Activated T-cell treated with anti-CD3 and anti-CD28 coated beads, Interleukin-2, amount 50 U/mL, for 48 hours (primary cell): Measurements from ENCODE around the gene UBE2H.
"Not testable (repeated sequence)": the region's sequence is repeated elsewhere in the genome, so short reads cannot be mapped to it uniquely, and the experiment has no call there.

Experiments used
- DNase-seq, 2 experiments: peaks; one replicate each; pipeline ENCODE4 v3.0.0-alpha.2; 2020

UBE2H gene

GRCh38 chr7:129952653-129953560 is at the start of gene UBE2H:
Gene UBE2H, minus strand, starts transcription at chr7:129952960. Its CDS starts 405 bp downstream, at chr7:129952555.
- DNase-seq: peak; percentile 97

GRCh38 chr7:129998446-129998845 is 45.7 kb upstream of the UBE2H start:
- DNase-seq: no peak

GRCh38 chr7:129997285-129997684 is 44.5 kb upstream of the UBE2H start:
- no peak for DNase-seq

DNA sequence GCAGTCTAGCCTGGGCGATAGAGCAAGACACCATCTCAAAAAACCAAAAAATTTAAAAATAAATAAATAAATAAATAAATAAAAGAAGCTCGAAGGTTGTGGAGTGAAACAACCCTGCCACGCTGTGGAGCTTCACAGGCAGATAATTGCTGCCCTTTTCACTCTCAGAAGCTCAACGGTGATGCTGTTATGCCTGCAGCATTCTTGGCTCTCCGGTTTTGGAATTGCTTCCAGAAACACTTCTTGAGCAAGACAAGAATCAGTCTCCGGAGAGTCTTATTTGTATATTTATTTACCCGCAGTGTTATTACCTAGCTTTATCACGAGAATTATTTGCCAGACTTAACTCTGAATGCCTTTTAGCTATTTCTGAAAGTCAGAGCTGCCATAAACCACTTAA is 40.5 kb upstream of the UBE2H start:
- DNase-seq: no peak

DNA sequence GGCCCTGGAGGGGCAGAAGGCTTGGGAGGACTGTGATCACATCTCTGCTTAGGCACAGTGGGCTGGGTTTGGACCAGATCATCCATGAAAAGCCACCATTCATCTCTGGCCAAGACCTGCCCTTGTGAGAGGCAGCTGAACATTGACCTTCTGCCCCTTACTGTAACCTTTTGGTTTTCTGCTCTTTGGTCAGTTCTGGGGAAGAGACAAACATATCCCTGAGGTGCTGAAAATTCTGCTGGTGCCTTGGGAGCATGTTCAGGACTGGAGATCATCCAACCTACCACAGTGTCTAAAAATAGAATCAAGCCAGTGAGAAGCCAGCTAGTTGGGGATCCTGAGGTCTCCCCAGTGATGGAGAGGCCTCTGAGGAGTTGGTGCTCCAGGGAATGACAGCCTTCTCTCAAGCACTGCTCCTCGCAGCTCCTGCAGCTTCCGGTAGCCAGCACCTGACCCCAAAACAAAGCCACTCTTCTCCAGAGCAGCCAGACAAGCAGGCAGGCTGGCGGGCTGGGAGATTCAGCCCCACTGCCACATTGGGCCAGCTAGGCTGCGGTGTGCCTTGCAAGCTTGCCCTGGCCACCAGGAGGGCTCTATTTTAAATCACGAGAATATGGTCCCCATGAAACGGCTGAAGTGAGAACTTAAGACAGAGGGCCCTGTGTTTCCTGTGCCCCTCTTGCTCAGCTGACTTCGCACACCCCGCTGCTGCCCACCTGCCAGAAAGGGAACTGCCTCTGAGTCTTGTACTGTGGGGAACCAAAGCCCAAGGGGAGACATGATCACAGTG is 37.8 kb upstream of the UBE2H start:
- no peak for DNase-seq

DNA sequence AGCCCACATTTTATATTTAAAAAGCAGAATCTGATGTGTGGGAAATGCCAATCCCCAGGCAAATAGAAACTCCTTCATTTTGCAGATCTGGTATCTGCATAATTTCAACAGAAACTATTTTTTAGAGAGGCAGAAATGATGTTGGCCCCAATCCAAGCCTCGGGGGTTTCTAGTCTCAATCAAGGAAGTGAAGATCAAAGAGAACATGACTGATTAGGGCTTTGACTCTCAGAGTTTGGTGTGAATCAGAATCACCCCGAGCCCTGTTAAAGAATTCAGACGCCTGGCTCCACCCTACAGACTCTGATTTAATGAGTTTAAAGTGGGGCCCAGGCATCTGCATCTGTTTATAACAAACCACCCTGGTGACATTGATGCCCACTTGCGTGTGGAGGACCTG is 36.7 kb upstream of the UBE2H start:
- DNase-seq: peak; percentile 62 to 65

- no peak for DNase-seq
Observed at GRCh38 chr7:129986600-129986999, 33.8 kb upstream of the UBE2H start.

GRCh38 chr7:129980667-129981066 is 27.9 kb upstream of the UBE2H start:
- no peak for DNase-seq

DNA sequence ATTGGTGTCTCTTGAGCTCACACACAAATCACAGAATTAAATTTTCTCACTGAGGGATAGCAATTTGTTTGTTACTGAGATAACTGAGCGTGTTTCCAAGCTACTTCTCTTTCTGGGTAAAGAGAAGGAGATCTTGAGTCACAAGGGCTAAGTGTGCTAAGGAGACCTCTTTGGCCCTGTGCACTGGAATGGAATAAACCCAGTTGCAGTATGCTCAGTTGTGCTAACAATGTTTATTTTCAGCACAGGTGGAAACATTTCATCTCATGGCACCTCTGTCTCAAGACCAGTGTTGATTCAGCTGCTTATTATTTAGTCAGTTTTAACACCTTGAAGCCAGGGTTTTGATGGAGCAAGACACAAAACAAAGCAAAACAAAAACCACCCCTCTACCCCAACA is 22.5 kb upstream of the UBE2H start:
- no peak for DNase-seq

- DNase-seq: no peak
Observed at GRCh38 chr7:129970816-129971215, 18.1 kb upstream of the UBE2H start.

DNA sequence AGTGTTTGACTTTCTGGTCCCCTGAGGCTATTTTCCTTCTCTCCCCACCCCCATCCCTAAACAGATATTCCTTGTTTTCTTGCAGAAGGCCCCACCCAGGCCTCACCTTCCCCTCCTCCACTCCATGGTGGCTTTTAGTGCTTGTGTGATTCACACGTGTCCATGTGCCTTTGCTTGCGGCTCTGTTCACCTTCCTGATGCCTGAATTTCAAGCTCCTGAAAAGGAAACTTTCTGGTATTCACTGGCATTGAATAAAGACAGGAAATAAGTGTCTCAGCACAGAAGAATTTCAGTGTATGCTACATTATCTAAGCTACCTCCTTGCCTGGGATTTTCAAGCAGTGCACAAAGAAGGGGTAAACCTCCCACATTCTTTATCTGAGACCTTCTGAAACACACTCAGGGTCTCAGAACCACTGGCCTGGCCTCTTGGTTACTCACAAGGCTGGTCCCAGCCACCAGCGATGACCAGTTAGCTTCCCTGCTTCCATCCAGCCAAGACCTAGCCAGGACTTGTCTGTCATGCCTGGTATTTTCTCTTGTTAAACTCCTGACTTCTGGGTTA is 17.2 kb upstream of the UBE2H start:
- DNase-seq: no peak

DNA sequence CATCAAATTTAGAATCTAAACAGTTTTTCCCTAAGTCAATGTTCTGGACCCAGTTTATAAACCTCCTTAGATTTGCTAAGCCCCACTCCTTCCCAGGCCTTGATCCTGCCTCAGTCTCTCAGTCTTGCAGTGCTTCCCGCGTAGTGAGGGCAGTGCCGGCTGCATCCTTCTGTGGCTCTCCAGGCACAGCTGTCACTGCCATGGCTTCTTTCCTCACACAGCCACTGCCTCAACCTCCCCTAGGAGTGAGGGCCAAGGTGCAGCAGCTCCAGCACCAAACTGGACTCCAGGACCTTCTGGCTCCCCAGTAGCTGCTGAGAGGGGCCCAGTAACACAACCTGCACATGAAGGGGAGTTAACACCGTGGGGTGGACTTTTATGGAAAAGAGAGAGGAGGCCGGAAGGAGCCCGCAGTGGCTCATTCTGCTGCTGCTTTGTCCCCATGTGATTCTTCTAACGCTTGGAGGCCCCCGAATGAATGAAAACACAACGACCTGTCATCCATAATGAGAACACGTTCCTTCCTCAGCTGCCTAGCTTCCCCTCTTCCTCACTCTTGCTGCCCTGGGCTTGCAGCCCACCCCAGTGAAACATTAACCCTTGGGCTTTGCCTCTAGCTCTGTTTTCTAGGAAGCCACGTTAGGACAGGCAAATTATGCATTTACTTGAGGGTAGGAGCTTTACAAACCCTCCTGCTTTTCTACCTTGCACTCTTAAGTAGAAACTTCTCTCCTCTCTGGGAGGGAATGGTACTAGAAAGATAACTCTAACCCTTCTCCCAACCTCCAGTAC is 16.0 kb upstream of the UBE2H start:
- DNase-seq: no peak

DNA sequence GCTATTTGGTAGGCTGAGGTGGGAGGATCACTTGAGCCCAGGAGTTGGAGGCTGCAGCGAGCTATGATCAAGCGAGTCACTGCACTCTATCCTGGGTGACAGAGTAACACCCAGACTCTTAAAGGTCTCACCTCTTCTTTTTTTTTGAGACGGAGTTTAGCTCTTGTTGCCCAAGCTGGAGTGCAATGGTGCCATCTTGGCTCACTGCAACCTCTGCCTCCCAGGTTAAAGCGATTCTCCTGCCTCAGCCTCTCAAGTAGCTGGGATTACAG is 7.4 kb upstream of the UBE2H start:
- not testable (repeated sequence) for DNase-seq

- DNase-seq: no peak
Observed at GRCh38 chr7:129959471-129960203, 6.9 kb upstream of the UBE2H start.

DNA sequence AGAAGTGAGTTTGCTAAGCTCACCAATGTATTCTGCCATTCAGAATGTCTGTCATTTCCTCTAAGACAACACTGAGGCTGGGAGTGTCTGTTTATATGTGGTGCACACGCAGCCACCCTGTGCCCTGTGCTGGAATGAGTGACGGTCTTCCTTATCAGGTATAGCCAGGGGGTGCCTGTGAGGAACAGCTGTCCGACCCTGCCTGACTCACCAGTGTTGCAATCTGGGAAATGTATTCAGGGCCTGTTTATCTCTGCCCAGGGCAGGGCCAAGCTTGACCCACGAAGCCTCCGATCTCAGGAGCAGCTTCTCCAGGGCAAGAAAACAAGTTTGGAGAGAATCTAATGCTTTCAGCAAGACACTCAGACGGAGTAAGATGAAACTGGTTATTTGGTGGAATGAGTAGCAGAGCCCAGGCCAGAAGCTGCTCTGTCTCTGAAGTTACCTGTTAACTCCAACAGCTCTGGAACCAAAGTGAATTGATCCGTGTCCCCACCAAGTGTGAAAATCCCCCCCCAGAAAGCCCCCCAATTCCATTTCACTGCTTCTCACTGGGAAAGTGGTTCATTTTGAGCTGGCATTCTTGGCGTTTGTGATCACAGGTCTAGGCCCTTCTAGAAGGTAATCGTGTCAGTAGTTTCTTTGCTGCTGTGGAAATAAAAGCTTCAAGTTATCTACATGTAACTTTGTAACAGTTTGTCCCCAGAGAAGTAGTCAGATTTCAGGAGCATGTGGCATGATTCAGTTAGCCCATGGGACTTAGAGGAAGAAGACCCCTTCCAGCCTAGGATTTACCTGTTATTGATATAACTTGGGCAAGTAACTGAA is 6.1 kb upstream of the UBE2H start:
- DNase-seq: no peak

DNA sequence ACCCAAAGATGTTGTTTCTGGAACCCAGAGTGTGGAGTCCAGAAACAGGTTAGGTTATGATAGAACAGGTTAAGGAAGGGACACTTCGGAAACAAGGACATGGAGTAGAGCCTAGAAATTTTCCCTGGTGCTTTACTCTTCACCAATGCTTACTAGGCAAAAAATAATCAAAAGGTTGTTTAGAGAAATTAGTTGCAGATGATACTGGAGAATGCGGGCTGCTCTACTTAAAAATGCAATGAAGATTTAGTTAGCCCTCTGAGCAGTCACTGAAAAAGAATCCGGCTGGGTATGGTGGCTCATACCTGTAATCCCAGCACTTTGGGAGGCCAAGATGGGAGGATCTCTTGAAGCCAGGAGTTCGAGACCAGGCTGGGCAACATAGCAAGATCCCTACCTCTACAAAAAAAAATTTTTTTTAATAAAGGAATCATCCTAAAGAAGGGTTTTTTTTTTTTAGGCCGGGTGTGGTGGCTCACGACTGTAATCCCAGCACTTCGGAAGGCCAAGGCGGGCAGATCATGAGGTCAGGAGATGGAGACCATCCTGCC is 3.3 kb upstream of the UBE2H start:
- no peak for DNase-seq

- peak; percentile 54 to 62 for DNase-seq
Observed at GRCh38 chr7:129952086-129952652, 591 bp downstream of the UBE2H start.

- peak; percentile 25 to 31 for DNase-seq
Observed at GRCh38 chr7:129951226-129952085, 1.3 kb downstream of the UBE2H start.

DNA sequence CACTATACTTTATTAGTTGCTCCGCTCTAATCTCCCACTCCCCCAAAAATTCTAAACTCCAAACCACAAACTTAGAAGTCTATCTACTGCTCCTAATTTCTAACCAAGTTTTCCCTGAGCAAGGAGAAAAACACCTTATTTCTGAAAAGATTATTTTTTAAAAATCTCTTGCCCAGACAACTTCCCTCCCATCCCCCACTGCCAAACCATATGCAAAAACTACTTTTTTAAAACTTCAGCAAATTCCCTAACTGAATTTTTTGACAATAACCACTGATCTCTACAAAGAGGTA is 1.9 kb downstream of the UBE2H start:
- no peak for DNase-seq
